K562 (cell line): ENCODE measurements around the gene AACS. TPM values are rescaled to one million over a fixed set of nuclear protein-coding genes. Genes with fewer than 3 reads are reported as not detected.

Source experiments
- ADNP ChIP-seq: fragments of 200-800 bp; sonication (Bioruptor generic); IDR thresholded peaks from 2 replicates; pipeline ENCODE4 v1.6.1; 2016; ENCODE audit warnings: missing genetic modification characterization, missing compliant biosample characterization
- BCOR ChIP-seq: fragments of 450-650 bp; IDR thresholded peaks from 2 replicates; pipeline ENCODE4 v1.6.1; 2016
- CBX1 ChIP-seq: sonication (generic); IDR thresholded peaks from 2 replicates; pipeline ENCODE4 v1.6.1; 2016; ENCODE audit warnings: antibody characterized with exemption, low read depth, mild to moderate bottlenecking
- CHD1 ChIP-seq: fragments of 200-600 bp; sonication (generic); IDR thresholded peaks from one replicate; pipeline ENCODE4 v1.6.1; 2012; ENCODE audit warnings: mild to moderate bottlenecking, moderate library complexity, low read length, inconsistent platforms
- CREBBP ChIP-seq: IDR thresholded peaks from one replicate; pipeline ENCODE4 v1.6.1; 2012; ENCODE audit warnings: low read depth, mild to moderate bottlenecking, control low read depth, inconsistent platforms, low read length
- KDM1A ChIP-seq, 2 experiments: fragments of 450-650 bp; IDR thresholded peaks; 2 replicates each; pipeline ENCODE4 v1.6.1; 2016; ENCODE audit warnings: mild to moderate bottlenecking in 2 of 2
- POLR2G ChIP-seq: fragments of 200-400 bp; formaldehyde crosslinking; IDR thresholded peaks from 2 replicates; pipeline ENCODE4 v1.6.1; 2017; ENCODE audit warnings: low read depth, mild to moderate bottlenecking, antibody characterized with exemption, low read length, moderate library complexity
- SPI1 ChIP-seq: IDR thresholded peaks from 2 replicates; pipeline ENCODE4 v1.6.1; 2011; ENCODE audit warnings: low read depth, low read length, control low read depth, borderline replicate concordance
- SUPT5H ChIP-seq: fragments of 450-650 bp; IDR thresholded peaks from 2 replicates; pipeline ENCODE4 v1.6.1; 2016
- TAF9B ChIP-seq: fragments of 450-650 bp; IDR thresholded peaks from 2 replicates; pipeline ENCODE4 v1.6.1; 2018; ENCODE audit warnings: mild to moderate bottlenecking; ENCODE audit not compliant: partially characterized antibody
- TCF15 ChIP-seq: fragments of 250-450 bp; sonication (Bioruptor Pico); IDR thresholded peaks from 2 replicates; pipeline ENCODE4 v1.8.0; 2022; ENCODE audit warnings: moderate library complexity, mild to moderate bottlenecking, inconsistent platforms
- VEZF1 ChIP-seq: fragments of 200-800 bp; sonication (Bioruptor generic); IDR thresholded peaks from 2 replicates; pipeline ENCODE4 v1.6.1; 2017; ENCODE audit warnings: missing genetic modification characterization, missing compliant biosample characterization
- YBX1 ChIP-seq: fragments of 450-650 bp; IDR thresholded peaks from 2 replicates; pipeline ENCODE4 v1.7.1; 2016; ENCODE audit warnings: mild to moderate bottlenecking
- ZMIZ1 ChIP-seq, 2 experiments: fragments of 150-350 bp in 1 of 2; IDR thresholded peaks; 2 replicates each; pipeline ENCODE4 v1.6.1; 2012 to 2016; ENCODE audit warnings: low read depth in 2 of 2, low read length in 2 of 2, mild to moderate bottlenecking in 1 of 2, moderate library complexity in 1 of 2
- ZNF778 ChIP-seq: fragments of 450-650 bp; formaldehyde crosslinking; IDR thresholded peaks from 2 replicates; pipeline ENCODE4 v1.4.0; 2020; ENCODE audit warnings: mild to moderate bottlenecking, moderate library complexity
- polyA plus RNA-seq, 8 experiments: library from polyadenylated mRNA; depleted of rRNA in 4 of 8; stranded (reverse) in 5 of 8; unstranded in 3 of 8; fragments of >200 nt; fragmentation: Nextera tagmentation in 2 of 8; fragmentation: Illumina TruSeq in 1 of 8; extraction: Ambion mirVana in 2 of 8; extraction: Trizol in 1 of 8; gene quantifications; 2 replicates each; pipeline versions ENCODE4 v1.2.1 to v1.2.3, GENCODE V29; 2011 to 2014; ENCODE audit warnings: inconsistent platforms in 1 of 8, missing spikeins in 1 of 8
- total RNA-seq, 7 experiments: library from RNA; depleted of rRNA in 6 of 7; stranded (reverse); fragments of >200 nt in 6 of 7; fragmentation: Illumina TruSeq in 2 of 7; extraction: Trizol in 2 of 7; gene quantifications; 2 replicates each; pipeline versions ENCODE4 v1.2.1 to v1.2.3, GENCODE V29; 2011 to 2021; ENCODE audit warnings: low replicate concordance in 1 of 7
- TF ChIP-seq, protein P1 (sequence below): fragments of 450-650 bp; formaldehyde crosslinking; IDR thresholded peaks from 2 replicates; pipeline ENCODE4 v1.4.0; 2020; ENCODE audit warnings: mild to moderate bottlenecking, moderate library complexity
- TF ChIP-seq, protein P2 (sequence below), 3 experiments: fragments of 200-800 bp in 1 of 3; fragments of 250-450 bp in 1 of 3; fragments of 450-650 bp in 1 of 3; sonication (Bioruptor Pico) in 1 of 3; sonication (Bioruptor generic) in 1 of 3; formaldehyde crosslinking in 1 of 3; IDR thresholded peaks; 2 replicates each; pipeline versions ENCODE4 v1.6.1 to v1.8.0; 2016 to 2022; ENCODE audit warnings: mild to moderate bottlenecking in 2 of 3, missing genetic modification characterization in 2 of 3, missing compliant biosample characterization in 1 of 3, moderate library complexity in 1 of 3

The AACS gene
- total and polyA plus RNA-seq, 9 of the 15 experiments (the other 6 are each of a cell fraction or from before 2014, with no cell fraction given): 2.4 to 13.0 (median 6.0) TPM

GRCh38 chr12:125191361-125192087, 126.3 kb downstream of the AACS start (continued):
- TF ChIP-seq ADNP (tag) (peak; percentile 51; the same call in 1 of the 2 replicates), VEZF1 (CRISPR knock-in tag) (no peak), CREBBP (no peak), POLR2G (no peak), ZMIZ1 (IDR thresholded peaks at IDR 0.05; ENCODE audit: low read depth in 2 of 2, low read length in 2 of 2) (no peak), CBX1 (0 out of 2 replicates have a peak, but pooled peaks have one; percentile 30), YBX1 (no peak), BCOR (peak; percentile 50), TCF15 (CRISPR knock-in tag) (no peak), KDM1A (IDR thresholded peaks at IDR 0.05) (peak in 1 of 2 experiments; percentile 32; a peak in 1 of 4 replicates), ZNF778 (no peak), SPI1 (no peak), CHD1 (no peak), SUPT5H (no peak), TAF9B (no peak)
- TF ChIP-seq, protein P1, sequence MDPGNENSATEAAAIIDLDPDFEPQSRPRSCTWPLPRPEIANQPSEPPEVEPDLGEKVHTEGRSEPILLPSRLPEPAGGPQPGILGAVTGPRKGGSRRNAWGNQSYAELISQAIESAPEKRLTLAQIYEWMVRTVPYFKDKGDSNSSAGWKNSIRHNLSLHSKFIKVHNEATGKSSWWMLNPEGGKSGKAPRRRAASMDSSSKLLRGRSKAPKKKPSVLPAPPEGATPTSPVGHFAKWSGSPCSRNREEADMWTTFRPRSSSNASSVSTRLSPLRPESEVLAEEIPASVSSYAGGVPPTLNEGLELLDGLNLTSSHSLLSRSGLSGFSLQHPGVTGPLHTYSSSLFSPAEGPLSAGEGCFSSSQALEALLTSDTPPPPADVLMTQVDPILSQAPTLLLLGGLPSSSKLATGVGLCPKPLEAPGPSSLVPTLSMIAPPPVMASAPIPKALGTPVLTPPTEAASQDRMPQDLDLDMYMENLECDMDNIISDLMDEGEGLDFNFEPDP: no peak
- TF ChIP-seq, protein P2, sequence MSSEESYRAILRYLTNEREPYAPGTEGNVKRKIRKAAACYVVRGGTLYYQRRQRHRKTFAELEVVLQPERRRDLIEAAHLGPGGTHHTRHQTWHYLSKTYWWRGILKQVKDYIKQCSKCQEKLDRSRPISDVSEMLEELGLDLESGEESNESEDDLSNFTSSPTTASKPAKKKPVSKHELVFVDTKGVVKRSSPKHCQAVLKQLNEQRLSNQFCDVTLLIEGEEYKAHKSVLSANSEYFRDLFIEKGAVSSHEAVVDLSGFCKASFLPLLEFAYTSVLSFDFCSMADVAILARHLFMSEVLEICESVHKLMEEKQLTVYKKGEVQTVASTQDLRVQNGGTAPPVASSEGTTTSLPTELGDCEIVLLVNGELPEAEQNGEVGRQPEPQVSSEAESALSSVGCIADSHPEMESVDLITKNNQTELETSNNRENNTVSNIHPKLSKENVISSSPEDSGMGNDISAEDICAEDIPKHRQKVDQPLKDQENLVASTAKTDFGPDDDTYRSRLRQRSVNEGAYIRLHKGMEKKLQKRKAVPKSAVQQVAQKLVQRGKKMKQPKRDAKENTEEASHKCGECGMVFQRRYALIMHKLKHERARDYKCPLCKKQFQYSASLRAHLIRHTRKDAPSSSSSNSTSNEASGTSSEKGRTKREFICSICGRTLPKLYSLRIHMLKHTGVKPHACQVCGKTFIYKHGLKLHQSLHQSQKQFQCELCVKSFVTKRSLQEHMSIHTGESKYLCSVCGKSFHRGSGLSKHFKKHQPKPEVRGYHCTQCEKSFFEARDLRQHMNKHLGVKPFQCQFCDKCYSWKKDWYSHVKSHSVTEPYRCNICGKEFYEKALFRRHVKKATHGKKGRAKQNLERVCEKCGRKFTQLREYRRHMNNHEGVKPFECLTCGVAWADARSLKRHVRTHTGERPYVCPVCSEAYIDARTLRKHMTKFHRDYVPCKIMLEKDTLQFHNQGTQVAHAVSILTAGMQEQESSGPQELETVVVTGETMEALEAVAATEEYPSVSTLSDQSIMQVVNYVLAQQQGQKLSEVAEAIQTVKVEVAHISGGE (CRISPR knock-in tag; IDR thresholded peaks at IDR 0.05): no peak
